ENCODE results near the gene GASK1A. TPM values are rescaled to one million over a fixed set of nuclear protein-coding genes. Genes with fewer than 3 reads are reported as not detected.

GASK1A gene
- total RNA-seq, 1 donor from 2014 or later = 10.6 TPM

DNA sequence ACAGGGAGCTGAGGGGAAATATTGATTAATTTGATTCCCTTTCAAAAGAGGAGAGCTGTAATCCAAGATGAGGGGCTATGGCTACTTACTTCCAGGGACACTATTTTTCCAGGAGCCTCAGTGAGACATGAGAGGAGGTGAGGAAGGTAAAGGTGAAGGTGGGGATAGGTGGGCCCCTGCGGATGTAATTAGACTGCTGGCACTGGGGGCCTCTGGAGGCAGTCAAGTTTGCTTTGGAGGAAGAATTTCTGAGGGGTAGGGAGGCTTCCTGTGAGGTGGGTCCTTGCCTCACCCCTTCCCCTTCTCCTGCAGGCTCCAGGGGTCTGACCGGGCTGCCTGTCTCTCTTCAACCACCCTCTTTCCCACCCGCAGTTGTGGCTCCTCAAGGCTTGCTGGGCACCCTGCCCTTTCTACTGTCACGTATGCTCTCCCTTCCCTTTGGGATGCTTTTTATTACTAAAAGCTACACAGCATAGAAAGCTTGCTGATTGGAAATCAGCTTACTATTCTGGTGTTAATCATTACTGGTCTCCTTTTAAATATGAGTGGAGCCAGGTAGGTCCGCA lies 22.5 kb downstream of the GASK1A start:
- Histone ChIP-seq H3K4me3 (no peak overlapping the region), H3K27me3 (no peaks in the 10 kb centered on the region), H3K27ac (peak overlapping the region; percentile 78), H3K36me3 (no peaks in the 10 kb centered on the region), H3K4me1 (peaks cover 21% of the 10 kb centered on the region), H3K9me3 (no peaks in the 10 kb centered on the region)
- intact Hi-C loops (cut with DNase I) = loop anchor here (5.0 kb wide), 1 partner anchor 431 kb away; no protein-coding TSS in a partner anchor
- DNase-seq (ENCODE audit: extremely low spot score in 2 of 2) = no peak
- TF ChIP-seq POLR2A (IDR thresholded peaks at IDR 0.05) (no peak), POLR2AphosphoS5 (IDR thresholded peaks at IDR 0.05; ENCODE audit: insufficient read depth in 1 of 2, low read depth in 1 of 2) (no peak)
- TF ChIP-seq, protein P1, sequence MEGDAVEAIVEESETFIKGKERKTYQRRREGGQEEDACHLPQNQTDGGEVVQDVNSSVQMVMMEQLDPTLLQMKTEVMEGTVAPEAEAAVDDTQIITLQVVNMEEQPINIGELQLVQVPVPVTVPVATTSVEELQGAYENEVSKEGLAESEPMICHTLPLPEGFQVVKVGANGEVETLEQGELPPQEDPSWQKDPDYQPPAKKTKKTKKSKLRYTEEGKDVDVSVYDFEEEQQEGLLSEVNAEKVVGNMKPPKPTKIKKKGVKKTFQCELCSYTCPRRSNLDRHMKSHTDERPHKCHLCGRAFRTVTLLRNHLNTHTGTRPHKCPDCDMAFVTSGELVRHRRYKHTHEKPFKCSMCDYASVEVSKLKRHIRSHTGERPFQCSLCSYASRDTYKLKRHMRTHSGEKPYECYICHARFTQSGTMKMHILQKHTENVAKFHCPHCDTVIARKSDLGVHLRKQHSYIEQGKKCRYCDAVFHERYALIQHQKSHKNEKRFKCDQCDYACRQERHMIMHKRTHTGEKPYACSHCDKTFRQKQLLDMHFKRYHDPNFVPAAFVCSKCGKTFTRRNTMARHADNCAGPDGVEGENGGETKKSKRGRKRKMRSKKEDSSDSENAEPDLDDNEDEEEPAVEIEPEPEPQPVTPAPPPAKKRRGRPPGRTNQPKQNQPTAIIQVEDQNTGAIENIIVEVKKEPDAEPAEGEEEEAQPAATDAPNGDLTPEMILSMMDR (IDR thresholded peaks at IDR 0.05) = no peak

DNA sequence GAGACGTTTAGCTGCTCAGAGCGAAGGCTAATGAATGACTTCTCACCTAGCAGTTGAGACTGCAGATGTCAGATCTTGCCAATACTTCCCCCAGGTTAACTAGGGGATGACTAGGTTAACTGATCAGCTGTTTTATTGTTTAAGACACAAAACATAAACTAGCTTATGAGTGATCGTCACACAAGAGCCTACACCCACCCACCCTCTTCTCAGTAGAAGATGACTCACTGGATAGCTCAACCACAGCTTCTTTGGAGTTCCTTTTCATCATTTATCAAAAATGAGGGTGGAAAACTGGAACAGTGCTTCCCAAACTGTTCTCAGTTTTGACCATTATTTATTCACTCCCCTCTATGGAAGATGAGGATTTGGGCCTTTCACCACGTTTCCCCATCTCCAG lies 25.2 kb downstream of the GASK1A start:
- H3K4me1 ChIP-seq = peaks cover 16% of the 10 kb centered on the region
- H3K27ac ChIP-seq = peak overlapping the region; percentile 15
- no peaks in the 10 kb centered on the region for H3K36me3 ChIP-seq
- H3K4me3 ChIP-seq = no peak overlapping the region
- no peaks in the 10 kb centered on the region for H3K27me3 ChIP-seq
- intact Hi-C loops (cut with DNase I) = loop anchor here (5.0 kb wide), 1 partner anchor 428 kb away; no protein-coding TSS in a partner anchor
- no peak for TF ChIP-seq POLR2AphosphoS5 (IDR thresholded peaks at IDR 0.05; ENCODE audit: insufficient read depth in 1 of 2, low read depth in 1 of 2)
- TF ChIP-seq, protein P1 (IDR thresholded peaks at IDR 0.05) = no peak
- TF ChIP-seq POLR2A (IDR thresholded peaks at IDR 0.05) = no peak
- DNase-seq (ENCODE audit: extremely low spot score in 2 of 2) = no peak
- no peaks in the 10 kb centered on the region for H3K9me3 ChIP-seq

DNA sequence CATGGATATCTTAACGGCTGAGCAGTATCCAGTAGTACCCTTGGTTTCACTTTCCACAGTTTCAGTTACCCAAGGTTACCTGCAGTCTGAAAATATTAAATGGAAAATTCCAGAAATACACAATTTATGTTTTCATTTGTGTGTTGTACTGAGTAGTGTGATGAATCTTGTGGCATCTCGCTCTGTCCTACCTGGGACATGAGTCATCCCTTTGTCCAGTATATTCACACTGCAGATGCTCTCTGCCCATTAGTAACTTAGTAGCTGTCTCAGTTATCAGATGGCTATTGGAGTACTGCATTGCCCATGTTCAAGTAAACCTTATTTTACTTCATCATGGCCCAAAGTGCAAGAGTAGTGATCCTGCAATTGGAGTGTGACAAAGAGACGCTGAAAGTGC lies 26.1 kb downstream of the GASK1A start:
- TF ChIP-seq, protein P1 (IDR thresholded peaks at IDR 0.05) = no peak
- TF ChIP-seq POLR2AphosphoS5 (IDR thresholded peaks at IDR 0.05; ENCODE audit: insufficient read depth in 1 of 2, low read depth in 1 of 2) (no peak), POLR2A (IDR thresholded peaks at IDR 0.05) (no peak)
- no peak for DNase-seq (ENCODE audit: extremely low spot score in 2 of 2)
- no peak overlapping the region for H3K27ac ChIP-seq

DNA sequence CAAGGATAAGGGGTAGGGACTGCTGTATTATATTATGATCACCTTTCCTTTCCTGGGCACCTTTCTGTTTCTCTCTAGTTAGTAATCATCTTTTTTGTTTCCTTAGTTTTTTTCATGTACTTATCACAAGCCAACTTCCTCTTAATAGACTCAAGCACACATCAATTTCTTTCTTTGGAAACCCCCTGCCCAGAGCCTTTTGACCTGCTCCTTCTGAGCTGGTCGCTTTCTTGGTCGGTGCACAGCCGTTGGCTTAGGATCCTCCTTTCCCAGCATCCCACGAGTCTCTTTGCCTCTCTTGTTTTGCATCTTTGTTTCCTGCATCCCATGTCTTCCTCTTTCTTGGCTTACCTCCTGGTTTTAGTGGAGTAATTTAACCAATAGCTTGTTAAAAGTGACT lies 26.9 kb downstream of the GASK1A start:
- TF ChIP-seq POLR2A (IDR thresholded peaks at IDR 0.05) (no peak), POLR2AphosphoS5 (IDR thresholded peaks at IDR 0.05; ENCODE audit: insufficient read depth in 1 of 2, low read depth in 1 of 2) (no peak)
- TF ChIP-seq, protein P1 (IDR thresholded peaks at IDR 0.05) = no peak
- H3K36me3 ChIP-seq = no peaks in the 10 kb centered on the region
- intact Hi-C loops (cut with DNase I) = no loop called here
- no peaks in the 10 kb centered on the region for H3K9me3 ChIP-seq
- no peak overlapping the region for H3K4me3 ChIP-seq
- no peaks in the 10 kb centered on the region for H3K4me1 ChIP-seq
- no peak overlapping the region for H3K27ac ChIP-seq
- DNase-seq (ENCODE audit: extremely low spot score in 2 of 2) = no peak
- H3K27me3 ChIP-seq = no peaks in the 10 kb centered on the region

More for the DNA sequence above, 26.1 kb downstream of the GASK1A start:
- no peaks in the 10 kb centered on the region for H3K27me3 ChIP-seq
- peaks cover 6% of the 10 kb centered on the region for H3K4me1 ChIP-seq
- H3K9me3 ChIP-seq = no peaks in the 10 kb centered on the region
- intact Hi-C loops (cut with DNase I) = no loop called here
- H3K4me3 ChIP-seq = no peak overlapping the region
- H3K36me3 ChIP-seq = no peaks in the 10 kb centered on the region

DNA sequence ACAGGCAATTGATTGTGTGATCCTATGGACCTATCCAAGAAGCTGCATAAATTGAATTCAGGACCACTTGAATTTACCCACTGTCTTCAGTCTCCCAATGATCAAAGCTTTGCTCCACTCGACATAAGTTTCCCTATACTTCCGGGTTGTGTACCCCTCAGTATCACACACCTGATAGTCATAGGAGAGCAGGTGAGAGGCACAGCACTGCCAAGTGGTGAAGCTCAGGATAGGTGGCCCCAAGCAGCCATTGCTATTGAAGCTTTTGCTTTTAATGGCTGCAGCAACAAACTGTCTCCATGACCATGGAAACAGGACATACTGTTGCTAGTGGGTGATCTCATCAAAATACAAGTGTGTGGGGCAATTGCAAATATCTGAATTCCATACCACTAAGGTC lies 27.7 kb downstream of the GASK1A start:
- Histone ChIP-seq H3K9me3 (no peaks in the 10 kb centered on the region), H3K27me3 (no peaks in the 10 kb centered on the region), H3K27ac (no peak overlapping the region), H3K36me3 (no peaks in the 10 kb centered on the region), H3K4me1 (no peaks in the 10 kb centered on the region), H3K4me3 (no peak overlapping the region)
- TF ChIP-seq POLR2A (IDR thresholded peaks at IDR 0.05) (no peak), POLR2AphosphoS5 (IDR thresholded peaks at IDR 0.05; ENCODE audit: insufficient read depth in 1 of 2, low read depth in 1 of 2) (no peak)
- TF ChIP-seq, protein P1 (IDR thresholded peaks at IDR 0.05) = no peak
- DNase-seq (ENCODE audit: extremely low spot score in 2 of 2) = no peak
- intact Hi-C loops (cut with DNase I) = no loop called here

Data from vagina (tissue), 2 donors.